Adrenal gland (tissue), 5 donors: ENCODE data around the gene MROH7.

Source experiments
- POLR2A ChIP-seq, 2 donors: fragments of 450-650 bp; IDR thresholded peaks; one replicate each; pipeline ENCODE4 v1.6.1; 2017; ENCODE audit warnings: antibody characterized with exemption in 2 of 2, mild to moderate bottlenecking in 2 of 2, moderate library complexity in 1 of 2
- TF ChIP-seq, protein P1 (sequence below), 6 experiments: fragments of 450-650 bp in 4 of 6; fragments of 200-600 bp in 2 of 6; sonication (generic) in 1 of 6; IDR thresholded peaks; 1 replicate in 5 of 6; 2 replicates in 1 of 6; pipeline versions ENCODE4 v1.5.1 to v1.8.0; 2016 to 2021; ENCODE audit warnings: antibody characterized with exemption in 6 of 6, mild to moderate bottlenecking in 2 of 6, moderate library complexity in 1 of 6
- donor health status: DM: no; HTN: no; CAD: no.

DNA sequence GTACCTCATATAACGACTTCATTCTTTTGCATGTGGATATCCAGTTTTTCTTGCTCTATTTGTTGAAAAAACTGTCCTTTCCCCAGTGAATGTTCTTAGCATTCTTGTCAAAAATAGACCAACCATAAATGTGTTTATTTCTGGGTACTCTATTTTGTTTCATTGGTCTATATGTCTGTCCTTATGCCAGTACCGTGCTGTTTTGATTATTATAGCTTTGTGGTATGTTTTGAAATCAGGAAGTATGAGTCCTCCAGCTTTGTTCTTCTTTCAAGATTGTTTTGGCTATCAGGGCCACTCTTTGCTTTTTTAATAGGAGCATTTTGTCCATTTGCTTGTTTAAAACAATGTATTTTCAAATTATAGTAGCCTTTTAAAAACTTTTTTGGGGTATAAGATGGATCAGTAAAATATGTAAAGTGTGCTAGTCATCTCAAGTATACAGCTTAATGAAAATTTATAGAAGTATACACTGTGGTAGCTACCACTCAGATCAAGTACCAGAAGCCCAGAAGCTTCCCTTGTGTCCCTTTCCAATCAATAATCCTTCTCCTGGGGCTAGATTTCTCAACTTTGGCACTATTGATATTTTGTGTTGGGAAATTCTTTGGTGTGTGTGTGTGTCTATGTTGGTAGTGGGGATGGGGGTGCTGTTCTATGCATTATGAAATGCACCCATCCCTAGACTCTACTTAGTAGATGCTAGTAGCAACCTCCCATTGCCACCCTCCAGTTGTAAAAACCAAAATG is 16.8 kb downstream of the MROH7 start:
- TF ChIP-seq, protein P1, sequence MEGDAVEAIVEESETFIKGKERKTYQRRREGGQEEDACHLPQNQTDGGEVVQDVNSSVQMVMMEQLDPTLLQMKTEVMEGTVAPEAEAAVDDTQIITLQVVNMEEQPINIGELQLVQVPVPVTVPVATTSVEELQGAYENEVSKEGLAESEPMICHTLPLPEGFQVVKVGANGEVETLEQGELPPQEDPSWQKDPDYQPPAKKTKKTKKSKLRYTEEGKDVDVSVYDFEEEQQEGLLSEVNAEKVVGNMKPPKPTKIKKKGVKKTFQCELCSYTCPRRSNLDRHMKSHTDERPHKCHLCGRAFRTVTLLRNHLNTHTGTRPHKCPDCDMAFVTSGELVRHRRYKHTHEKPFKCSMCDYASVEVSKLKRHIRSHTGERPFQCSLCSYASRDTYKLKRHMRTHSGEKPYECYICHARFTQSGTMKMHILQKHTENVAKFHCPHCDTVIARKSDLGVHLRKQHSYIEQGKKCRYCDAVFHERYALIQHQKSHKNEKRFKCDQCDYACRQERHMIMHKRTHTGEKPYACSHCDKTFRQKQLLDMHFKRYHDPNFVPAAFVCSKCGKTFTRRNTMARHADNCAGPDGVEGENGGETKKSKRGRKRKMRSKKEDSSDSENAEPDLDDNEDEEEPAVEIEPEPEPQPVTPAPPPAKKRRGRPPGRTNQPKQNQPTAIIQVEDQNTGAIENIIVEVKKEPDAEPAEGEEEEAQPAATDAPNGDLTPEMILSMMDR (IDR thresholded peaks at IDR 0.05): no peak
- TF ChIP-seq POLR2A (IDR thresholded peaks at IDR 0.05): no peak
